ENCODE measurements around the gene VPS4A.
"Not testable (repeated sequence)": the region's sequence is repeated elsewhere in the genome, so short reads cannot be mapped to it uniquely, and the experiment has no call there.

- not testable (repeated sequence) for TF ChIP-seq EZH2phosphoT487 (IDR thresholded peaks at IDR 0.05; ENCODE audit: borderline replicate concordance, low read depth); TAF1 (IDR thresholded peaks at IDR 0.05; ENCODE audit: borderline replicate concordance, low read depth, low read length); NFIC (IDR thresholded peaks at IDR 0.05; ENCODE audit: borderline replicate concordance); JUND (IDR thresholded peaks at IDR 0.05); CTCF (IDR thresholded peaks at IDR 0.05); ELF1 (IDR thresholded peaks at IDR 0.05)
These were observed 14.4 kb upstream of the VPS4A start for GRCh38 chr16:69296771-69297170.
